ENCODE data around the gene PPP1CA.
"Not testable (repeated sequence)": the region's sequence is repeated elsewhere in the genome, so short reads cannot be mapped to it uniquely, and the experiment has no call there.

Gene PPP1CA

DNA sequence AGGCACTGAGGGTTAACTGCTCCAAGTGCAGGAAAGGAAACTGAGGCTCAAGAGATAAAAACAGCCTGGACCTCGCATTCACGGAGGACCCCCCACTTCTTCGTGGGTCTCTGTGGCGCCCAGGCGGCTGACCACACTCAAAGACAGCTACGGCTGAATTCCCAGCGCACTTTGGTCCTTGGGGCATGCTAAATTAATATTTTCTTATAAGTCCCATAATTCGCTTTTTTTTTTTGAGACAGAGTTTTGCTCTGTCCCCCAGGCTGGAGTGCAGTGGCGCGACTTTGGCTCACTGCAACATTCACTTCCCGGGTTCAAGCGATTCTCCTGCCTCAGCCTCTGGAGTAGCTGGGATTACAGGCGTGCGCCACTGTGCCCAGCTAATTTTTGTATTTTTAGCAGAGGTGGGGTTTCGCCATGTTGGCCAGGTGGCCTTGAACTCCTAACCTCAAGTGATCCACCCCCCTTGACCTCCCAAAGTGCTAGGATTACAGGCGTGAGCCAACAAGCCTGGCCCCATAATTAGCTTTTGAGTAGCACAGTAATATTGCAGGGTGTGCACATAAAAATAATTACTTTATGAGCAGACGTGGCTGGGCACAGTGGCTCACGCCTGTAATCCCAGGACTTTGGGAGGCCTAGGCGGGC, 658 bp upstream of the PPP1CA start:
- not testable (repeated sequence) for DNase-seq

DNA sequence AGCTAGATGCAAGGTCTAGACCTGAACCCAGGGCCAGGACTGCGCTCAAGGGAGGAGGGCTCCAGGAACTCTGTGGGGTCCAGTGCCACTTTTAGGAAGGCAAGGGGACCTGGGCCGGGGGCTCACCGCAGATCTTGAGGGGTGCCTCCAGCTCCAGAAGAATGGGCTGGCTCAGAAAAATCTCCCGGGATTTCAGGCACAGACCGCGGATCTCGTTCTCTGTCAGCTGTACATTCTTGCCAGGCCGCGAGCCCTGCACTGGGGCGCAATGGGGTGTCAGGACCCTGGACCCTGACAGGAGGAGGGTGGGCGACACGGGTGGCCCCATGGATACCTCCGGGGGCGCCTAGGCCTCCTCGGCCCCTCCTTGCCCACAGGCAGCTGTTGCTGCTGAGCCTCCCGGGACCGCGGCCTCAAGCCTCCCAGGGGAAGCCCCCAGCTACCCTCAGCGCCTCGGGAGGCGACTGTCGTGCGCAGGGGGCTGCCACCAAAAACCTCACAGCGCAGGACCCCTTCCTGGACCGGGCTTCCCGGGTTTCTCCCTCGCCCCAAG, 640 bp downstream of the PPP1CA start:
- DNase-seq: no peak

DNA sequence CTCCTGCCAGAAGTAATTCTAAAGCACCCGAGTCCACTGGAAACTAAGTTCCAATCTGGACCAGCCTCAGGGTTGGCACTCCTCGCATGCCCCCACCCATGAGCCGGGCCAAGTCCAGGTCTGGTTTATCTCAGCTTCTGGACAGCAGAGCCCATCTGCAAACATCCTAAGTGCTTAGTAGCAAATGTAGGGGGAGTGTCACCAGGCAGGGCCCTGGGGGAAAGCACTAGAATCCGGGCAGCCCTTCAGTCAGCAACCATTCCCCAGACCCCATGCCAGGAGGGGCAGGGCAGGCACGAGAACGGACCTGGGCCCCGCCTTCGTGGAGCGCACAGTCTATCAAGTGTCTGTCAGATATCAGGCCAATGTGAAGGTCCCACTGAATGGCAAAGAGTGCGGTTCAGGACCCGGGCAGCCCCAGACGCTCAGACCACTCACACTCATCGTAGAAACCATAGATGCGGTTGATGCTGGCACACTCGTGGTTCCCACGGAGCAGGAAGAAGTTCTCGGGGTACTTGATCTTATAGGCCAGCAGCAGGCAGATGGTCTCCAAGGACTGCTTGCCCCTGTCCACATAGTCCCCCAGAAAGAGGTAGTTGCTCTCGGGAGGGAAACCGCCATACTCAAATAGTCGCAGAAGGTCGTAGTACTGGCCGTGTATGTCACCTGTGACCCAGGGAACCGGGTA, 1.3 kb downstream of the PPP1CA start:
- DNase-seq: peak in 1 of 2 experiments; percentile 56

DNA sequence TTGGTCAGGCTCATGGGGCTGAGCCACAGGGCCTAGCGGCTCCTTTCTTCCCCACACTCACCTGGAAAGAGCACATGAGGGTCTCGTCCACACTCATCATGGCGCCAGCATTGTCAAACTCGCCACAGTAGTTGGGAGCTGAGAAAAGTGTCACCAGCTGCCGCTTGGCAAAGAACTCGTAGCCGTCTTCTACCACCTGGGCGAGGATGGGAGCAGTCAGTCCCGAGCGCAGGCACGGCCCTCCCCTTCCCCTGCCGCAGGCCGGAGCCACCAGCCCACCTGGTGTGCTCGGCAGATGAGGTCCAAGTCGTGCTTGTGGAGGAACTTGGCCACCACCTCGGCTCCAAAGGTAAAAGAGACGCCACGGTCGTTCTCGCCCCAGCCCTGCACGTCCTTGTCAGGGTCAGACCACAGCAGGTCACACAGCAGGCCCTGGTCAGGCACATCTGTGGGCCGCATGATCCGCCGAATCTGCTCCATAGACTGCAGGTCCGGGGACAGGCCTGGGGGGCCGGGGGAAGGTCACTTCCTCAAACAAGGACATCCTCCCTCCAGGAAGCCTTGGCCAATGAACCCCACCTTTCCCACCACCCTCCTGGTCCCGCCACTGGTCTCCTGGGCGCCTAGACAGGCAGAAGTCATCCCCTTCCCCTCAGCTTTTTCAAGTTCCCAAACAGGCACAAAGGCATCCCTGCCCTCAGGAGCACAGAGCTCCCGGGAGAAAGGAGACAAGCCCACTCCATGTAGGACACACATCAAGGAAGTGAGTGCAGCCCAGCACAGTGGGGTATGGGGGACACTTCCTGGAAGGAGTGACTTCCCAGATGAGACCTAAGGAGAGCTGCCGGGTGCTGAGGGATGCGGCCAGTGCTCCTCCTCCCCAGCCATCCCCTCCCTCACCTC, 2.7 kb downstream of the PPP1CA start:
- DNase-seq: no peak

DNA sequence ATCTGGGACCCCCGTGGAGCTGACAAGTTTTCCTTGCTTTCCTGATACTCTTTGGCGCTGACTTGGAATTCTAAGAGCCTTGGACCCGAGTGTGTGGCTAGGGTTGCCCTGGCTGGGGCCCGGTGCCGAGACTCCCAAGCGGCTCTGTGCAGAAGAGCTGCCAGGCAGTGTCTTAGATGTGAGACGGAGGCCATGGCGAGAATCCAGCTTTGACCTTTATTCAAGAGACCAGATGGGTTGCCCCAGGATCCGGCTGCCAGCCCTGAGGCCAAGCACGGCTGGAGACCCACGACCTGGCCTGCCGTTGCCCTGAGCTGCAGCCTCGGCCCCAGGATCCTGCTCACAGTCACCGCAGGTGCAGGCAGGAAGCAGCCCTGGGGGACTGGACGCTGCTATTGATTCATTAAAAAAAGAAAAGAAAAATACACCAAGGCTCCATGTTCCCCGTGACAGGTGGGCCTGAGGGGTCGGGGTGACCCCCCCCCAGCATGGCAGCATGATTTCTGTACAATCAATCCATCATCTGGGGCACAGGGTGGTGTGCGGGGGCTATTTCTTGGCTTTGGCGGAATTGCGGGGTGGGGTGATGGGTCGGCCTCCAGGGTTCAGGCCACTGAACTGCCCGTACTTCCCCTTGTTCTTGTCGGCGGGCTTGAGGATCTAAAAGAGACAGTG, 3.5 kb downstream of the PPP1CA start:
- DNase-seq: no peak

DNA sequence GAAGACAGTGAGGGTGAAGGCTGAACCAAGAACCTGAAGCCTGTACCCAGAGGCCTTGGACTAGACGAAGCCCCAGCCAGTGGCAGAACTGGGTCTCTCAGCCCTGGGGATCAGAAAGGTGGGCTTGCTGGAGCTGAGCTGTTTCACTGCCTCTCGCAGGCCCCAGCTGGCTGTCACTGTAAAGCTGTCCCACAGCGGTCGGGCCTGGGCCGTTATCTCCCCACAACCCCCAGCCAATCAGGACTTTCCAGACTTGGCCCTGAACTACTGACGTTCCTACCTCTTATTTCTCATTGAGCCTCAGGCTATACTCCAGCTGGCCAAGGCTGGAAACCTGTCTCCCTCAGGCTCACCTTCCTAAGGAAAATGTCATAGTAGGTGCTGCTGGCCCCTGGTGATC, 4.1 kb downstream of the PPP1CA start:
- DNase-seq: no peak

DNA sequence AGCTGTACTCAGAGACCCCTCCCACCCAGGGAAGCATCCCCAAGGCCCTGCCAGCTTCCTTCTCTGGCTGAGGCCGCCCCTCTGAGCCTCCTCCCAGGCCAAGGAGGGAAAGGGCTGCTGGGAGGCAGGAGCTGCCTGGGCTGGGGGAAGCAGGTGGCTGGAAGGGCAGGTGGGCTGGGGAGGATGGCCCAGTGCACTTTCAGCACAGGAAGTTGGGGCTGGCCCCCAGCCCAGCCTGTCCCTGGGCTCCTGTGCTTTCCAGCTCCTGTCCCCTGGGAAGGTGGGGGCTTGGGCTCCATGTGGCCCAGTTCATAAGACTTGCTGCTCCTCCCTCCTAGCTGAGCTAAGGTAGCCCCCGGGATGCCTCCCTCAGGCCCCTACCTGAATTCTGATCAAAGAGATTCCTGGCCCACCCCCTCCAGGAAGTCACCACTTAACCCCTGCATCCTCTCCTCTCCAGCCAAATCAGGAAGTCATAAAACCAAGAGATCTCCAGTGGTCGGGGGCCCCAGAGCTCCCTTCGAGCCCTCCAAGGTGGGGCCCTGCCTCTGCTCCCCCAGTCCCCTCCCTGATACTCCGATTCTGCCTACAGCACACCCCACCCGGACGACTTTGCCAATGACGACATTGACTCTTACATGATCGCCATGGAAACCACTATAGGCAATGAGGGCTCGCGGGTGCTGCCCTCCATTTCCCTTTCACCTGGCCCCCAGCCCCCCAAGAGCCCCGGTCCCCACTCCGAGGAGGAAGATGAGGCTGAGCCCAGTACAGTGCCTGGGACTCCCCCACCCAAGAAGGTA, 4.9 kb downstream of the PPP1CA start:
- peak in 1 of 2 experiments; percentile 21 for DNase-seq

DNA sequence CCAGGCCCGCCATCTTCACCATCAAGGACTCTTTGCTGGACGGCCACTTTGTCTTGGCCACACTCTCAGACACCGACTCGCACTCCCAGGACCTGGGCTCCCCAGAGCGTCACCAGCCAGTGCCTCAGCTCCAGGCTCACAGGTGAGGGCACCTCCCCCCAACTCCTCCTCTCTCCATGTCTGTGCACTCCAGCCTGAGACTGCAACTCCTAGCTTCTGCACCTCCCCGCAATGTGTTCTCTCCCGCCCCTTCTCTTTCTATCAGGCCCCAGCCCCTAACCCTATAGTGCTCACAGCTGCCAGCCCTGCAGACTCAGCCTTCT, 5.4 kb downstream of the PPP1CA start:
- no peak for DNase-seq

DNA sequence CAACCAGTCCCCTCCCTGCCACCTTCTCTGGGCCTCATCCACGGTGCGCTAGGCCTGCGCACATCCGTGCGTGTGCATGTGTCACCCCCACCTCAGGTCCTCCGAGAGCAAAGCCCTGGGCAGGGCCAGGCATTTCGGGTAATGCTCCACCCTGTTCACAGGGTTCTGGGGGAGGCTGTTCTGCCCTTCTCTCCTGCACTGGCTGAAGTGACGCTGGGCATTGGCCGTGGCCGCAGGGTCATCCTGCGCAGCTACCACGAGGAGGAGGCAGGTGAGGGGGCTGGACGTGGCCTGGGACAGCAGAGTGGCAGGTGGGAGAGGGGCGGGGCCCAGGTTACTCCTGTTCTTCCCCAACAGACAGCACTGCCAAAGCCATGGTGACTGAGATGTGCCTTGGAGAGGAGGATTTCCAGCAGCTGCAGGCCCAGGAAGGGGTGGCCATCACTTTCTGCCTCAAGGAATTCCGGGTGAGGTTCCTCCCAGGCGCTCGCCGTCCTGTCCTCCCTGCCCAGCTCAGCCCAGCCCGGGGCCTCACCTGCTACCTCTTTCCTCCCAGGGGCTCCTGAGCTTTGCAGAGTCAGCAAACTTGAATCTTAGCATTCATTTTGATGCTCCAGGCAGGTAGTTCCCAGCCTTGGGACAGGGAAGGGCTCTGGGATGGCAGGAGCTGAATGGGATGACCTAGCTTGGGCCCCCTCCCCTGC, 6.0 kb downstream of the PPP1CA start:
- no peak for DNase-seq

DNA sequence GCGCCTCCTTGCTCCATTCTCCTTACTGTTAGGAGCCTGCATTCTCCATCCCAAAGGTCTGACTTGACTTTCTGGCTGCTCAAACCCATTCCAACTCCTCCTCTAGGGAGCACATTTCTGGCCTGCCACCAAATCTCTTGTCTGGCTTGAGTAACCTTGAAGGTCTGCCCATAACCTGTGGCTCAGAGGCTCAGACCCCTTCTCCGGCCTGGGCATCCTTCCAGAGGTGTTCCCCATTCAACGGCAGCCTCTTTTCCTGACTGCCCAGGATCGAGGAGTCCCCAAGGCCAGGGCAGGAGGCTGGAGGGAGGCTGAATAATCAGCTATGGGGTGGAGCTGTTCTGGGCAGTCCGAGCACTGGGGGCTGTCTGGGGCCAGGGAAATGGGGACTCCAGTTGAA, 7.7 kb downstream of the PPP1CA start:
- no peak for DNase-seq

DNA sequence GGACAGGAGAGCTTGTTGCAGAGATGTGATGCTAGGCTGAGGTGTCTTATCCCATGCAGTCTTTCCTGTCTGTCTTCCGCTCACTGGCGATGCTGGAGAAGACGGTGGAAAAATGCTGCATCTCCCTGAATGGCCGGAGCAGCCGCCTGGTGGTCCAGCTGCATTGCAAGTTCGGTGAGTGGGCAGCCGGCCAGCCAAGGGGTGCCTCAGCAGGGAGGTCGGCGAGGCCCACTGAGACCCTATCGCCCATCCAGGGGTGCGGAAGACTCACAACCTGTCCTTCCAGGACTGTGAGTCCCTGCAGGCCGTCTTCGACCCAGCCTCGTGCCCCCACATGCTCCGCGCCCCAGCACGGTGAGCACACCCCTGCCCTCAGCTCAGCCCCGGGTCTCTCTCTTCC, 8.2 kb downstream of the PPP1CA start:
- DNase-seq: peak in 1 of 2 experiments; percentile 18

DNA sequence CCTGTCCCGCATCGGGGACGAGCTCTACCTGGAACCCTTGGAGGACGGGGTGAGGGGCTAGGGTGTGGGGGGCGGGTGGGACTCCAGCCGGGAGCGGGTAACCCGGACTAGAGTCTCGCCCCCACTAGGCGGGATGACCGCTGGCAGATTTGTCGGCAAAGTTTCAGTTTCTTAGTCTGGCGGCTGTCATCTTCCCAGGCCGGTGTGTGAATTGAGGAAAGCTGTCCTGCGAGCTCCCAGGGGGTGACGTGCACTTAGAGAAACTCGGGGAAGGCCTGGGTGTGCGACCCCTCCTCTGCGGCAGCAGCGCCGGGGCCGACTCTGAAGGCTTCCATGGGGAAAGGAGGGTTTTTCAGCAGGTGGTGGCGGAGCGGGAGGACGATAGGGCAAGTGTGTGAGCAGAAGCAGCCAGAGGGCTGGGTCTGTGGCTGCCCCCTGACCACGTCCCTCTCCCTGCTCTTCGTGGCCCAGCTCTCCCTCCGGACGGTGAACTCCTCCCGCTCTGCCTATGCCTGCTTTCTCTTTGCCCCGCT, 9.4 kb downstream of the PPP1CA start:
- no peak for DNase-seq

DNA sequence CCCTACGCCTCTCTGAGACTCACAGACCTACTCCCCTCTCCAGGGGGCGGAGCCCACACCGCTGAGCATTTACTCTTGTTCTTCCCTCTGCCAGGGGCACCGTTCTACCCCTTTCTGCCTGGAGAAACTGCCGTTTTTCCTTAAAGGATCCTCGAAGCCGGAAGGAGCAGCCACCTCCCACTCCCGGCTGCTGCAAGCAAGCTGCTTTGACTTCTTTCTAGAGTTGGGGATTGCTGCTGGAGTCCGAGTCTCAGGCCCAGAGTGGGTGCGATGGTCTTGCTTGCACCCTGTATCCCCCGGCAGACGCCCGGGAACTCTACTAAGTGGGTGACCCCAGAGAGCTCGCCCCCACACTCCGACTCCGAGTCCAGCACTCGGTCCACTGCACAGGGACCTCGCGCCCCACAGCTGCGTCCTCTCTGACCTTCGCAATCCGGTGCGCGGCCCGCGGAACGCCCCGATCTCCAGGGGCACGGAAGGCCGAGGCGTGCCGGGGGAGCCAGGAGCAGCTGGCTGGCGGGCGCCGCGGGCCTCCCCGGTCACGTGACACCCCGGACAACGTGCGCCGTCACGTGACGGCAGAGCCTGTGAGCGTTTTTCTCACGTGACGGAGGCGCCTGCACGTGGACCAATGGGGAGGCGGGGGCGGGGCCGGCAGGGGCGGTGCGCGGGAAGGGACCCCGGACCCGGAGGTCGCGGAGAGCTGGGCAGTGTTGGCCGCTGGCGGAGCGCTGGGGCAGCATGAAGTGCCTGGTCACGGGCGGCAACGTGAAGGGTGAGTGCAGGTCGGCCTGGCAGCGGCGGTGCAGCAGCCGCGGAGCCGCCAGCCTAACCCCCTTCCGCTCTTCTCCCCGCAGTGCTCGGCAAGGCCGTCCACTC, 10.1 kb downstream of the PPP1CA start, which contains the start of gene RAD9A:
TSS of gene RAD9A (plus strand) at position 683 of the 879 bp plus-strand sequence. CDS start at position 742, 59 bp downstream.
- peak; percentile 94 for DNase-seq

DNA sequence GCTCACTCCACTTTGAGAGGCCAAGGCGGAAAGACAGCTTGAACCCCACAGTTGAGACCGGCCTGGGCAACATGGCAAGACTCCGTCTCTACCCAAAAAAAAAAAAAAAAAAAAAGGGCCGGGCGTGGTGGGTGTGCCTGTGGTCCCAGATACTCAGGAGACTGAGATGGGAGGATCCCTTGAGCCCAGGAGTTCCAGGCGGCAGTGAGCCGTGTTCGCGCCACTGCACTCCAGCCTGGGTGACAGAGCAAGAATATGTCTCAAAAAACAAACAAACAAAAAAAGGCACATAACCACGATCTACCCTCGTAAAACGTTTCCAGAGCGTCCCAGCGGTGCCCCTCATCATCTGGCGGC, 10.7 kb downstream of the PPP1CA start:
- no peak for DNase-seq

DNA sequence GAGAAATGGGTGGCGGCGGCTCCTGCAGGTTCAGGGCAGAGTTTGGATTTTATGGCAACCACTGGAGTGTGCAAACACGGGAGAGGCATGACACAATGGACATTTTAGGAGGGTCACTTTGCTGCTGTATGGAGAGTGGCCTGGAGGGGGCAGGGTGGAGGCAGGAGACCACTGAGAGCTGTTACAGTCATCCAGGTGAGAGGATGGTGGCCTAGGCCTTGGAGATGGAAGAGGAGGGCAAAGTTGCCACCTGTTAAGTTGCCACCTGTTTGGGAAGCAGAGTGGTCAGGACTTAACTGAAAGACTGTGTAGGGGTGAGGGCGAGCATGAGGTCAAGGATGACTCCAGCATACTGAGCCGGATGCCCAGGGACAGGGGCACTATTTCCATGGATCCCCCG, 12.2 kb downstream of the PPP1CA start:
- peak; percentile 76 to 78 for DNase-seq

DNA sequence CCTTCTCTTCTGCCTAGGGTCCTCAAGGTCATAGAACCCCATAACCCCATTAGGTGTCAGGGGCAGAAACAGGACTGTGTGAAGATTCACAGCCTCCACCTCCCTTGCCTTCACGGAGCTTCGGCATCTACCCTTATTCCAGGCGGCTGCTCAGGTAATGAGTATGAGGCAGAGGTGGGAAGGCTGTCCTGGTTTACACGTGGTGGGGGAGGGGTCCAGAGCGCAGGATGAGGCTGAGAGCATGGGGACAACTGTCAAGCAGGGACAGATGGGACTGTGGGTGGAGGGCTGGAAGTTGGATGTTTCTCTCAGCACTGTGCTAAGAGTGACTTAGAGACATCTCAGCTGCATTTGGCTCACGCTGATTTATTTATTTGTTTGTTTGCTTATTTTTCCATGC, 14.1 kb downstream of the PPP1CA start:
- no peak for DNase-seq

DNA sequence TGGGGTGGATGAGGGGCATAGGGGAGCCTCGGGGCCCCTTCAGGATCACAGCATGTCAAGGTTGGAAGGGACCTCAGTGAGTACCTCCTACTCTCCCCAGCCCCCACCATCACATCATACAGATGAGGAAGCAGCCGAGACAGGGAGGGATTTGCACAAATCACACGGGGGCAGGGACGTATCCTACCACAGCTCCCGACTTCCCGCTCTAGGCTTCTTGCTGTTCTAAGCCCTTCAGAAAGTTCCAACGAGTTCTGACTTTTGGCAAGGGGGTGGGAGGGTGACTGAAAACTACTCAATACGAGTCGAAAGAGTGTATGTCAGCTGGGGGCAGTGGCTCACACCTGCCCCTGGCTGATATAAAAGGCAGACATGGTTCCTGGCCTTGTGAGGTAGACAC, 14.6 kb downstream of the PPP1CA start:
- DNase-seq: no peak

DNA sequence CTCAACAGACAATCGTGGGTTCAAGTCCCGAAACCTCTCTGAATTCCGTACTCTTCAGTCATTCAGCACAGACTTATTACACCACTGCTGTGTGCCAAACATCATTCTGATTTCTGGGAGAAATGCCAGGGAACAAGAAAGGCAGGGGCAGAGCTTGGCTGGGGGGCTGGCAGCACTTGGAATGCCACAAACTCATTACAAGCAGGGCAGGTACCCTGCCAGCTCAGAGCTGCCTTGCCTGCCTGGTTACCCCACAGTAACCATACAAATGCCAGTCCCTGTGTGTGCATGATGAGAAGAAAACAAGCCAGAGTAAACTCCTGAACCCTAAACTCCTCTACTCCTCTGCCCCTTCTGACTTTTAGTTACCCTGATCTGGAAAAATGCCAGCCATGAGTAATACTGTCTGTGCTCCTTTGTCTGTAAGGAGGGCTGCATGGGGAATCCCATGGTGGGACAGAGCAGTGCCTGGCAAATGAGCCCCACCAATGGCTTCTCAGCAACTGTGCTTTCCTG, 16.7 kb downstream of the PPP1CA start:
- DNase-seq: no peak

DNA sequence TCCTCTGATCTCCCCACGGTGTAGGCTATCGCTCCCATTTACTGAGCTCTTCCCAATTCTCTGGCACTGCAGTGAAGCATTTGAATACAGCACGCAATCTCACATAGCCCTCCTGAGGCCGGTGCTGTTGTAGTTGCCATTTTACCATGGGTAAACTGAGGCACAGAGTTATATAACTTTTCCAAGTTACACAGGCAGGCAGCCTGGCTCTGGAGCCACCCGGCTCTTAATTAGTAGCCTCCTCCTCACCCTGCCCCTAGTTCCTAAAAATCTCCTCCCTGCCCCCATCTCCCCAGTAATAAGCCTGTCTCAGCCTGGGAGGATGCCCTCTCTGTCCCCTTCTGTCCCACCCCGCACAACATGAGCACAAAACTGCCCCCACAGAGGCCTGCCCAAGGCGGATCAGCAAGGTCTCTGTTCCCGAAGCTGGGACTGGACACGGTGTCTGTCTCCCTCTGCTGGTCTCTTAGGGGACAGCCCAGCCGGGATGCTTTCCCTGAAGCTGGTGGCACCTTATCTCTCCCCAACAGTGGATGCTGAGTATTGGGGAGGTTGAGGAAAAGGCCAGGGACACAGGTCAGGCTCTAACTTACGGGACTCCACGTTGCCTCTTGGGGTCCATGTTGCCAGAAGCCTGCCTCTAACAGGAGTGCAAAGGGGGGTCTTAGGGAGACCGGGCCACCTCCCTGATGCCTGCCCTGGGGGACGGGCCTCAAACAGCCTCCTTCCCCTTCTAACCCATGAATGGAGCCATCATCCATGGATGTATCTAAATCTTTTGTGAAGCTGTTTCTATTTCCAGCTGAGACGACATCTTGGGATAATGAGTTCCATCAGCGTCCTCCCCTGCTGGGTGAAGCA, 19.2 kb downstream of the PPP1CA start:
- peak; percentile 92 for DNase-seq

Measured in activated T-cell treated with anti-CD3 and anti-CD28 coated beads, Interleukin-2, amount 50 U/mL, for 48 hours (primary cell).